T follicular helper cell (primary cell): ENCODE data around the gene SUSD2.
"Not testable (repeated sequence)": the region's sequence is repeated elsewhere in the genome, so short reads cannot be mapped to it uniquely, and the experiment has no call there.

ENCODE experiments used
- DNase-seq: peaks from one replicate; pipeline ENCODE4 v3.0.0-alpha.2; 2020; ENCODE audit warnings: low read depth
- total RNA-seq, 2 experiments: gene quantifications; one replicate each; lab custom pipeline; 2026; lab: John Stamatoyannopoulos, UW

Gene SUSD2
- 2.1 to 4.3 reads per million in 2 experiments for total RNA-seq

GRCh38 chr22:24181088-24181995 lies at the start of gene SUSD2:
Gene SUSD2 (plus strand): TSS chr22:24181487. CDS start chr22:24181520, 33 bp downstream.
- DNase-seq: no peak

- peak; percentile 35 for DNase-seq
Measured at GRCh38 chr22:24133187-24133965, 47.9 kb upstream of the SUSD2 start.

GRCh38 chr22:24134090-24134846 lies 47.0 kb upstream of the SUSD2 start:
- peak; percentile 44 for DNase-seq

- DNase-seq: not testable (repeated sequence)
Measured at GRCh38 chr22:24136533-24136932, 44.8 kb upstream of the SUSD2 start.

- no peak for DNase-seq
Measured at GRCh38 chr22:24137595-24137994, 43.7 kb upstream of the SUSD2 start.

- DNase-seq: no peak
Measured at GRCh38 chr22:24138649-24139420, 42.5 kb upstream of the SUSD2 start.

- DNase-seq: no peak
Measured at GRCh38 chr22:24140357-24140756, 40.9 kb upstream of the SUSD2 start.

- DNase-seq: no peak
Measured at GRCh38 chr22:24141586-24141985, 39.7 kb upstream of the SUSD2 start.

- no peak for DNase-seq
Measured at GRCh38 chr22:24142241-24142640, 39.0 kb upstream of the SUSD2 start.

GRCh38 chr22:24142831-24143230 lies 38.5 kb upstream of the SUSD2 start:
- DNase-seq: no peak

- no peak for DNase-seq
Measured at GRCh38 chr22:24144056-24144777, 37.1 kb upstream of the SUSD2 start.

GRCh38 chr22:24144778-24145085 lies 36.6 kb upstream of the SUSD2 start:
- no peak for DNase-seq

GRCh38 chr22:24145446-24146193 lies 35.7 kb upstream of the SUSD2 start:
- no peak for DNase-seq

- DNase-seq: no peak
Measured at GRCh38 chr22:24146194-24146616, 35.1 kb upstream of the SUSD2 start.

GRCh38 chr22:24146791-24147353 lies 34.4 kb upstream of the SUSD2 start:
- no peak for DNase-seq

GRCh38 chr22:24147666-24148065 lies 33.6 kb upstream of the SUSD2 start:
- no peak for DNase-seq

GRCh38 chr22:24148266-24149197 lies 32.8 kb upstream of the SUSD2 start:
- no peak for DNase-seq

- no peak for DNase-seq
Measured at GRCh38 chr22:24149198-24149590, 32.1 kb upstream of the SUSD2 start.

- peak; percentile 35 for DNase-seq
Measured at GRCh38 chr22:24153353-24153752, 27.9 kb upstream of the SUSD2 start.
